ENCODE results near the gene SNAPC1.

GRCh38 chr14:61822458-61822857 is 60.2 kb downstream of the SNAPC1 start:
- TF ChIP-seq SKI (IDR thresholded peaks at IDR 0.05; ENCODE audit: partially characterized antibody) (no peak), HINFP (CRISPR knock-in tag; IDR thresholded peaks at IDR 0.05; ENCODE audit: low read depth) (no peak), POLR2AphosphoS5 (IDR thresholded peaks at IDR 0.05; ENCODE audit: low read depth, low read length) (no peak)
